GM20000 (cell line): ENCODE data around the gene STX8.
A peak's percentile ranks its signal among the peaks of the same experiment; 100 is the strongest.
"Not testable (repeated sequence)": the region's sequence is repeated elsewhere in the genome, so short reads cannot be mapped to it uniquely, and the experiment has no call there.

Source experiments
- DNase-seq: peaks from one replicate; pipeline ENCODE4 v3.0.0; 2012; ENCODE audit warnings: low spot score
- CTCF ChIP-seq: IDR thresholded peaks from 2 replicates; pipeline ENCODE4 v1.5.1; 2012; ENCODE audit warnings: mild to moderate bottlenecking, control low read depth; ENCODE audit errors: extremely low read depth, missing control alignments

Gene STX8

GRCh38 chr17:9575381-9576101 is at the start of gene STX8:
TSS of gene STX8 (minus strand) at chr17:9575820. CDS start at chr17:9575808, 12 bp downstream.
- DNase-seq = peak; percentile 80

GRCh38 chr17:9622961-9623360 is 47.3 kb upstream of the STX8 start:
- TF ChIP-seq CTCF = no peak
- no peak for DNase-seq

More at GRCh38 chr17:9575381-9576101, at the start of gene STX8:
- TF ChIP-seq CTCF = no peak

GRCh38 chr17:9615486-9615885 is 39.9 kb upstream of the STX8 start:
- TF ChIP-seq CTCF = no peak
- DNase-seq = no peak

- TF ChIP-seq CTCF = no peak
- DNase-seq = no peak
Measured at GRCh38 chr17:9612006-9612405, 36.4 kb upstream of the STX8 start.

- TF ChIP-seq CTCF = no peak
- DNase-seq = no peak
Measured at GRCh38 chr17:9611557-9611956, 35.9 kb upstream of the STX8 start.

GRCh38 chr17:9607058-9607457 is 31.4 kb upstream of the STX8 start:
- not testable (repeated sequence) for DNase-seq

- DNase-seq = no peak
- no peak for TF ChIP-seq CTCF
Measured at GRCh38 chr17:9606453-9606852, 30.8 kb upstream of the STX8 start.

GRCh38 chr17:9604583-9604982 is 29.0 kb upstream of the STX8 start:
- DNase-seq = not testable (repeated sequence)
